ENCODE data around the gene CD300C.

DNA sequence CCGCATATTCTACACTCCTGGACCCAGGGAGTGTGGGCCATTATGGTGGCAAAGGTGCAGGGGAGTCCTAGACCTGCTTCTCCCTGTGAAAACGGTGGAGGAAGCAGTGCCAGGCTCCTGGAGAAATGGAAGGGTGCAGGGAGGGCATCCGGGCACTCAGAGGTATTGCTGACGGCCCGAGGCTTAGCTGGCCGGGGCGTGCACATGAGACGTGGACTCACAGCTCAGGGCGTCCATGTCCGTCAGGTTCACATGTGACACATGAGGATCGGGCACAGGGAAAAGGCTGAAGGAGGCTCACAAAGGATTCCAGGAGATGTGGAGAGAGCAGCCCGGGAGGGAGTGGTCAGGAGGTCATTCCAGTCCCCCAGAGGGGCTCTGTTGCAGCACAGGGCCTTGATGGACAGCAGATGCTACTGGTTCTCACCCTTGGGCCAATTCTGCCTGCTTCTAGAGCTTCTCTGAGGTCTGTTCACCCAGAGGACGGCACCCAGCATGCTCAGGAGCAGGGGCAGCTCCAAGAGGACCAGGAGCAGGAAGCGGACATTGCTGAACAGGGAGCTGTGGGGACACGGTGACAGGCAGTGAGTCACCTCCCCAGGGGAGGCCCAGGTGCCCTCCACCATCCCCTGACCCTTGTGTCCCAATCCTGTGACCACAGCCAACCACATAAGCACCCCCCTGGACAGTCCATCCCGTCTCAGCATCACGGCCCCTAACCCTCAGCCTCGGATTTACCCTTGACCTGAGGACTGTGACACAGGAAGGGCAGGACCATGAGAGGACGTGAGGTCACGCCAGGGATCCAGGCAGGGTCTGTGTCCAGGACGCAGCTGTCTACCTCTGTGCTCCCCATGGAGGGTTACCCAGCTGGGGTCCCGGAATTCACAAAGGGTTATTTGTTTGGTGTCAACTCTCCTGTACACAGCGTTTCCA is 4.5 kb downstream of the CD300C start:
- TF ChIP-seq, protein P1, sequence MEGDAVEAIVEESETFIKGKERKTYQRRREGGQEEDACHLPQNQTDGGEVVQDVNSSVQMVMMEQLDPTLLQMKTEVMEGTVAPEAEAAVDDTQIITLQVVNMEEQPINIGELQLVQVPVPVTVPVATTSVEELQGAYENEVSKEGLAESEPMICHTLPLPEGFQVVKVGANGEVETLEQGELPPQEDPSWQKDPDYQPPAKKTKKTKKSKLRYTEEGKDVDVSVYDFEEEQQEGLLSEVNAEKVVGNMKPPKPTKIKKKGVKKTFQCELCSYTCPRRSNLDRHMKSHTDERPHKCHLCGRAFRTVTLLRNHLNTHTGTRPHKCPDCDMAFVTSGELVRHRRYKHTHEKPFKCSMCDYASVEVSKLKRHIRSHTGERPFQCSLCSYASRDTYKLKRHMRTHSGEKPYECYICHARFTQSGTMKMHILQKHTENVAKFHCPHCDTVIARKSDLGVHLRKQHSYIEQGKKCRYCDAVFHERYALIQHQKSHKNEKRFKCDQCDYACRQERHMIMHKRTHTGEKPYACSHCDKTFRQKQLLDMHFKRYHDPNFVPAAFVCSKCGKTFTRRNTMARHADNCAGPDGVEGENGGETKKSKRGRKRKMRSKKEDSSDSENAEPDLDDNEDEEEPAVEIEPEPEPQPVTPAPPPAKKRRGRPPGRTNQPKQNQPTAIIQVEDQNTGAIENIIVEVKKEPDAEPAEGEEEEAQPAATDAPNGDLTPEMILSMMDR (IDR thresholded peaks at IDR 0.05; ENCODE audit: low read depth, low read length), result no peak
- no peak for TF ChIP-seq EZH2phosphoT487 (IDR thresholded peaks at IDR 0.05; ENCODE audit: low read depth)

All from OCI-LY3 (cell line).